Muscle layer of colon (tissue), 2 donors: ENCODE data around the gene KRTAP22-2.

ENCODE experiments used
- H3K27ac ChIP-seq: one replicate; pipeline ENCODE4 v1.7.0; 2013; ENCODE audit warnings: low read depth, mild to moderate bottlenecking, low read length, moderate library complexity
- H3K27me3 ChIP-seq, 2 donors: one replicate each; pipeline ENCODE4 v1.7.0; 2013; ENCODE audit warnings: low read length in 2 of 2, mild to moderate bottlenecking in 2 of 2; ENCODE audit not compliant: insufficient read depth in 2 of 2, control insufficient read depth in 1 of 2
- H3K36me3 ChIP-seq: one replicate; pipeline ENCODE4 v1.7.0; 2013; ENCODE audit warnings: mild to moderate bottlenecking, low read length; ENCODE audit not compliant: insufficient read depth
- H3K4me1 ChIP-seq: one replicate; pipeline ENCODE4 v1.7.0; 2013; ENCODE audit warnings: mild to moderate bottlenecking, low read length; ENCODE audit not compliant: insufficient read depth
- H3K4me3 ChIP-seq, 2 donors: one replicate each; pipeline ENCODE4 v1.7.0; 2013; ENCODE audit warnings: low read length in 2 of 2, low read depth in 1 of 2, mild to moderate bottlenecking in 1 of 2, moderate library complexity in 1 of 2
- H3K9ac ChIP-seq: one replicate; pipeline ENCODE4 v1.7.0; 2013; ENCODE audit warnings: low read length
- H3K9me3 ChIP-seq: one replicate; pipeline ENCODE4 v1.7.0; 2013; ENCODE audit warnings: mild to moderate bottlenecking, low read length
- donor health status: abdominal sarcoma.
- donor health status: Adenocarcinoma of cecum.

Gene KRTAP22-2

DNA sequence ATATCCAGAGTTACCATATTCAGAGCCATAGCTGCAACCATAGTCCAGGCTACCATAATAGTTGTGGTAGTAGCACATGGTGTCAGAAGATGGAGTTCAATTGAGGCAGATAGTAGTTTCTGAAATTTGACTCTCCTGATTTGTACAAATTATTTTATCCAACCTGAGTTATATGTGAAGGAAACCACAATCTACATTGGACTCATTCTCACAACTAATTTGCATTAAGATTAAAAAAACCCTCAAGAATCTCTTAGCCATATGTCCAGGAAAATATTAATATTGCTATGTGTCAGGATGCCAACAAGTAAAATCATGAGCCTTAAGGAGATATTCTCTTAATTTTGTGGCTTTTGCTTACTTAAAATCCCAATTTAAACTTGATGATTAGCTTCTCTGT lies at the start of gene KRTAP22-2:
TSS of gene KRTAP22-2 (minus strand) at position 101 of the 400 bp plus-strand sequence.
- H3K4me1 ChIP-seq = no peaks in the 10 kb centered on the region
- no peak within 1 kb of the TSS for H3K9ac ChIP-seq
- H3K36me3 ChIP-seq = no peaks in the 10 kb centered on the region
- no peak within 1 kb of the TSS for H3K4me3 ChIP-seq
- H3K9me3 ChIP-seq = no peaks in the 10 kb centered on the region
- no peaks in the 10 kb centered on the region for H3K27me3 ChIP-seq
- H3K27ac ChIP-seq = no peak within 1 kb of the TSS

DNA sequence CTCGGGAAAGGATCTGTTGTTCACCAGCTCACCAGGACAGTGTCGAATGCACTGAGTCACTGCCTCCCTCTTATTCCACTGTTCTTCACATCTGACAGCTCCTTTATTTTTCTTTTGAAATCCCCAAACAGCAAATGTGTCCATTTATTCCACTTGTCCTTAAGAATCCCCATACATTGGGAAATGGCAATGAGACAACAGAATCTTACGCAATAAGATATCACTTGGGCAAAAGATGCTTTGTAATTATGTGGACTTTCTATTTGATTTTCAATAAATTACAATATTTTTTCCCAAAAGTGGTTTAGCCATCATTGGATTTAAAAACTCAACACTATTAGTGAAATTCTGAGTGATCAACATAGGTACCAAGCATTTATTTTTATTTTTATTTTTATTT lies 48.5 kb upstream of the KRTAP22-2 start:
- no peak overlapping the region for H3K27ac ChIP-seq
- no peak overlapping the region for H3K9ac ChIP-seq
- no peaks in the 10 kb centered on the region for H3K9me3 ChIP-seq
- no peaks in the 10 kb centered on the region for H3K27me3 ChIP-seq
- no peaks in the 10 kb centered on the region for H3K36me3 ChIP-seq
- H3K4me1 ChIP-seq = no peaks in the 10 kb centered on the region
- no peak overlapping the region for H3K4me3 ChIP-seq

DNA sequence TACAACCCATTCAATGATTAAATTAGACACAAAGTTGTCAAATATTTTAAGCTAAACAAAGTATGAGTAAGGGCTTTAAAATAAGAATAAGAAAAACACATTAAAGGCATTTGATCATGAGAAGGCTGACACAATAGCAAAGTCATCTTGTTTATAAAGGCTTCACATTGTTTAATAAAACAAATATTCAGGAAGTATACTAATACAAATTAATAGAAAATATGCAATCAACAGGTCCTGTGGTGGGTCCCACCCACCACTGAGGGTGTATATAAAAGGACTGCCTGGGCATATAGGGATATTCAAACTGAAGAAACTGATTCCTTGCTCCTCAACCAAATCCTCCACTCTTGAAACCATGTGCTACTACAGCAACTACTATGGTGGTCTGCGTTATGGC lies 44.7 kb upstream of the KRTAP22-2 start, which contains the start of gene KRTAP20-2:
TSS of gene KRTAP20-2 (plus strand) at position 301 of the 400 bp plus-strand sequence. CDS start at position 359, 58 bp downstream.
- no peaks in the 10 kb centered on the region for H3K36me3 ChIP-seq
- H3K27ac ChIP-seq = no peak within 1 kb of the TSS
- H3K4me3 ChIP-seq = no peak within 1 kb of the TSS
- no peak within 1 kb of the TSS for H3K9ac ChIP-seq
- H3K27me3 ChIP-seq = no peaks in the 10 kb centered on the region
- H3K9me3 ChIP-seq = no peaks in the 10 kb centered on the region
- no peaks in the 10 kb centered on the region for H3K4me1 ChIP-seq

DNA sequence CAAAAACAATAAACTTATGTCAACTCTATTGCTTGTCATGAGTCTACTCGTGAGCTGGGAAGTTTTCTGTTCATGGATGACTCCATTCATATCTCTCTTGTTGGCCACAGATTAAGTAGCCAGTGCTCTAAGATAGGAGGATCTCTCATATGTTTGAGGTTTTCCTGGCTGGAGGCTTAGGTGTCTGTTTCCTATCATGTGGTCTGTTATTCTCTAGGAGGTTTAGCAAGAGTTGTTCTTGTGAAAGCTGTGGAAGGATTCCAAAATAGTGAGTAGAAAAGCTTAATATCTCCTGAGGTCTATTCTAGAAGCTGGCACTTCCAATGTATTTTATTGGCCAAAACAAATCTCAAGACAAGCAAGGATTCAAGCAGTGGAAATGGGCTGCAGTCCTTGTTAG lies 39.0 kb upstream of the KRTAP22-2 start:
- Histone ChIP-seq H3K27me3 (no peaks in the 10 kb centered on the region), H3K27ac (no peak overlapping the region), H3K36me3 (no peaks in the 10 kb centered on the region), H3K9ac (no peak overlapping the region), H3K4me3 (no peak overlapping the region), H3K4me1 (peaks cover 5% of the 10 kb centered on the region), H3K9me3 (no peaks in the 10 kb centered on the region)

DNA sequence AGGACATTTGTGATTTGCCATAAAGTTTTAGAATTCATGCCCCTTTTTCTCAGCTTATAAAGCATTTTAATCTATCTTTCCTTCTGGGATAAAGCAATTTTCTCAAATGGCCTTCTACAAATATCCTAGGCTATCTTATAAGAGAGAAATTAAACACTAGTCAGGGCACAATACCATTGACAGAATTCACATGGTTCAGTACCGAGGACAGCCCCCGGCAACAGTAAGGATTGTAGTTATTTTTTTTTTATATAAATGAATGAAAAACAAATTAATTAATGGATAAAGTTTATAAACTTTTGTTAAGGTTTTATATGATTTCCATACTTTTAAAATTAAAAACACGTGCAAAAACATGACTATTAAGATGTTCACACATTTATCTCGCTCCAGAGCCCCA lies 37.9 kb upstream of the KRTAP22-2 start:
- Histone ChIP-seq H3K36me3 (no peaks in the 10 kb centered on the region), H3K9ac (no peak overlapping the region), H3K4me3 (no peak overlapping the region), H3K27ac (no peak overlapping the region), H3K9me3 (no peaks in the 10 kb centered on the region), H3K27me3 (no peaks in the 10 kb centered on the region), H3K4me1 (peaks cover 5% of the 10 kb centered on the region)

DNA sequence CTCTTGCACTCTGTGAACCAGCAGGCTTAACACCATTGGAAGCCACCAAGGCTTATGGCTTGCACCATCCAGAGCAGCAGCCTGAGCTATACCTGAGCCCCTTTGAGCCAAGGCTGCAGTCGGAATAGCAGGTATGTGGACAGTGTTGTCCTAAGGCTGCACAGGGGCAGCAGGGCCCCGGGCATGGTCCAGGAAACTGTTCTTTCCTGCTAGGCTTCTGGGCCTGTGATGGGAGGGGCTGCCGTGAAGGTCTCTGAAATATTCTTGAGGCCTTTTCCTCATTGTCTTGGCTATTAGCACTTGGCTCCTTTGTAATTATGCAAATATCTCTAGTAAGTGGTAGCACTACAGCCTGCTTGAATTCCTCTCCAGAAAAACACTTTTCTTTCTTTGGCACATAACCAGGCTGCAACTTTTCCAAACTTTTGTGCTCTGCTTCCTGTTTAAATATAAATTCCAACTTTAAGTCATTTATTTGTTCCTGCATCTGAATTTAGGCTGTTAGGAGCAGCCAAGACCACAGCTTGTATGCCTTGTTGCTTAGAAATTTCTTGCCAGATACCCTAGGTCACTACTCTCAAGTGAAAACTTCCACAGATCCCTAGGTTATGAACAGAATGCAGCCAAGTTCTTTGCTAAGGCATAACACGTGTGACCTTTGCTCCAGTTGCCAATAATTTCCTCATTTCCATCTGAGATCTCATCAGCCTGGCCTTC lies 35.4 kb upstream of the KRTAP22-2 start:
- Histone ChIP-seq H3K36me3 (no peaks in the 10 kb centered on the region), H3K4me3 (no peak overlapping the region), H3K9me3 (no peaks in the 10 kb centered on the region), H3K9ac (no peak overlapping the region), H3K27me3 (no peaks in the 10 kb centered on the region), H3K27ac (no peak overlapping the region), H3K4me1 (peaks cover 5% of the 10 kb centered on the region)

DNA sequence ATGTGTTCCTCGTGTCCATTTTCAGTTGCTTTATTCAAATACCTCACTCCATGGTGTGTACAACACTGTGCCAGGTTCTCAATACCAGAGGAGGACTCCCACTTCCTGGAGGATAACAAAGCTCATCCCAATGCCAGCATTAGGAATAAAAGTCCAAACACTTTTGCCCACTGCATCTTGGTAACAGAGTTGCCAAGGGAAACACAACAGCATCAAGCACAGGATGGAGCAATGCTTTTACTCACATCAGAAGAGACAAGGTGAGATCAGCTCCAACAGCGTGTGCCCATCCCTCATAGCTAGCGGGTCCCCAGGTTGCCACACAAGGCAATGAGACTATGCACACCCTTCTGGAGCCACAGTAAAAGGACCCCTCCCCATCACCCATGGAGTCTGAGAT lies 33.2 kb upstream of the KRTAP22-2 start:
- no peaks in the 10 kb centered on the region for H3K36me3 ChIP-seq
- H3K9ac ChIP-seq = no peak overlapping the region
- no peaks in the 10 kb centered on the region for H3K4me1 ChIP-seq
- no peak overlapping the region for H3K27ac ChIP-seq
- no peaks in the 10 kb centered on the region for H3K27me3 ChIP-seq
- H3K4me3 ChIP-seq = no peak overlapping the region
- H3K9me3 ChIP-seq = no peaks in the 10 kb centered on the region

DNA sequence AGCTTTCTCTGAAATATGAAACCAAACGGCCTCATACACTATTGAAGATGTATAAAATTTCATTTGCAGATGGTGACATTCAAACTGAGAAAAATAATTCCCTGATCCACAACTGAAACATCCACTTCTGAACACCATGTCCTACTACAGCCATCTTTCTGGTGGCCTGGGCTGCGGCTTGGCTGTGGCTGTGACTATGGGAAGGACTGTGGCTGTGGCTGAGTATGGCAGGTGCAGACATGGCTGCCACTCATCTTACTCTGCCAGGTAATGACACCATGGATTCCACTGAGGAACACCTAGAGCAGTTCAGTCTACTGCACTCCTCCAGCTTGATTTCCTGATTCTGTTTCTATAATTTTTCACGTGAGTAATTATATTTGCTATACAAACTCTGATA lies 30.3 kb upstream of the KRTAP22-2 start, which contains the start of gene KRTAP20-4:
TSS of gene KRTAP20-4 (plus strand) at position 106 of the 400 bp plus-strand sequence.
- Histone ChIP-seq H3K4me3 (no peak within 1 kb of the TSS), H3K4me1 (no peaks in the 10 kb centered on the region), H3K27me3 (no peaks in the 10 kb centered on the region), H3K27ac (no peak within 1 kb of the TSS), H3K9me3 (no peaks in the 10 kb centered on the region), H3K9ac (no peak within 1 kb of the TSS), H3K36me3 (no peaks in the 10 kb centered on the region)

DNA sequence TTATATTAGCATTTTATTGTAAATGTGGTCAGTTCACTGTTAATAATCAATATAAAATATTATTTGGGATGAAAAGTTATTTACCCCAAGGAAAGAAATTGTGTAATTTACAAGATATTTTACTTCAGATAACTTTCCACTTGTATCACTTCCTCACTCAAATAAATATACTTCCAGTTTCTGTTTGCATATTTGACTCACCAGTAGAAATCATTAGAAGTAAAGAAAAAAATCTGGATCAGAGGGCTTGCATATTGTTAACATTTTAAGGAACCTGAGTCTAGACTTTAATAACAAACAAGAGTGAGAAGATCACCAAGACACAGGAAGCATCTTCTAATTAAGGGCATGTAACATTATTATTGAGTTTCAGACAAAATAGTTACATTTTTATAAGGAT lies 29.9 kb upstream of the KRTAP22-2 start:
- no peaks in the 10 kb centered on the region for H3K9me3 ChIP-seq
- H3K4me1 ChIP-seq = no peaks in the 10 kb centered on the region
- no peaks in the 10 kb centered on the region for H3K36me3 ChIP-seq
- H3K27me3 ChIP-seq = no peaks in the 10 kb centered on the region
- H3K27ac ChIP-seq = no peak overlapping the region
- no peak overlapping the region for H3K4me3 ChIP-seq
- H3K9ac ChIP-seq = no peak overlapping the region

DNA sequence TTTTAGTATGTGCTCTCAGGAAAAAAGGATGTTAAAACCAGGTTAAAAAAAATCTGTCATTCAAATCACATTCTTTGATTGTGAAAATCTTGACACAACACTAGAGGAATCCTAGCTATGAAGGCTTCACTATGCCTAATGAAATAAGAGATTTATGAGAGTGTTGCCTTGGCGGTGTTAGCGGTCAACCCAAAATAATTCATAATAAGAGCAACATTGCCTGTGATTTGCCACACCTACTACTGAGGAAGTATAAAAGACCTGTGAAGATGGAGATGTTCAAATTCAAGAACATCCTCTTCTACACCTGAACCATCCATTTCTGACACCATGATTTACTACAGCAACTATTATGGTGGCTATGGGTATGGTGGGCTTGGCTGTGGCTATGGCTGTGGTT lies 25.9 kb upstream of the KRTAP22-2 start, which contains the start of gene KRTAP20-1:
TSS of gene KRTAP20-1 (plus strand) at position 301 of the 400 bp plus-strand sequence. CDS start at position 331, 30 bp downstream.
- no peaks in the 10 kb centered on the region for H3K36me3 ChIP-seq
- H3K9me3 ChIP-seq = no peaks in the 10 kb centered on the region
- no peaks in the 10 kb centered on the region for H3K4me1 ChIP-seq
- no peaks in the 10 kb centered on the region for H3K27me3 ChIP-seq
- no peak within 1 kb of the TSS for H3K27ac ChIP-seq
- H3K9ac ChIP-seq = no peak within 1 kb of the TSS
- H3K4me3 ChIP-seq = no peak within 1 kb of the TSS

DNA sequence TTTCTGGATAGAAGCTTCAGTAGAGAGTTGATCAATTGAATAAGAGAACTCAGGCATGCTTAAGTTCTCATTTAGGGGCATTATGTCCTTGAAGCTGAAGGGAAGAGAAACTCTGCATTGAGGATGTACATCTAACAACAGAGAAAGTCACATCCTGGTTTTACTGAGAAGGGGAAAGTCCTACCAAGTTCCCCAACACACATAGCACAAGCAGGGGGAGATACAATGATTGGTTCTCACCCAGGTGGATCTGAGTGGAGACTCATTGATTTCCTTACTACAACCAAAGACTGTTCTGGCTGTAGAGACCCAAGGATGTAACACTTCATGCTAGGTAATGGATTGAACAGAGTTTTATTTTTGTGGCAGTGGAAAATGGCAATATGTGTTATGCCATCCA lies 25.0 kb upstream of the KRTAP22-2 start:
- Histone ChIP-seq H3K36me3 (no peaks in the 10 kb centered on the region), H3K9me3 (no peaks in the 10 kb centered on the region), H3K27ac (no peak overlapping the region), H3K4me1 (no peaks in the 10 kb centered on the region), H3K27me3 (no peaks in the 10 kb centered on the region), H3K4me3 (no peak overlapping the region), H3K9ac (no peak overlapping the region)

DNA sequence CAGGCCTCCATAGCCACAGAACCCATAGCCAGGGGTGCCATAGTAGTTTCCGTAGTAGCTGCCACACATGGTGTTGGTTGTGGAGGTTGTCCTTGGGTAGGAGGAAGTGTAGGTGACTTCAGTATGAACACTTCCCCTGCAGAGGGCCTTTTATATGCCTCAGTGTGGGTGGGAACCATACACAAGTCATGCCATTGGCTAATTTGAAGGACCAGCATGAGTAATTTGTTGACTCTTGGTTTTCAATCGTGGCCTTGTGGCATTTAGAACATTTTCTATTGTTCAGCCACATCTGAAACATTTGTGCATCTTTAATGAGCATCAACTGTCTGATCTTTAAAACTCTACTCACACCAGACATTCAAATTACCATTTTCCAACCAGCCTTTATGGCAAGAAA lies 23.6 kb upstream of the KRTAP22-2 start, which contains the start of gene KRTAP6-1:
TSS of gene KRTAP6-1 (minus strand) at position 95 of the 400 bp plus-strand sequence. CDS start at position 69, 26 bp downstream.
- Histone ChIP-seq H3K4me1 (no peaks in the 10 kb centered on the region), H3K27me3 (no peaks in the 10 kb centered on the region), H3K36me3 (no peaks in the 10 kb centered on the region), H3K27ac (no peak within 1 kb of the TSS), H3K9ac (no peak within 1 kb of the TSS), H3K9me3 (no peaks in the 10 kb centered on the region), H3K4me3 (no peak within 1 kb of the TSS)
